NCI-H1694 (cell line): ENCODE measurements around the gene SCN9A.
A peak's percentile ranks its signal among the peaks of the same experiment; 100 is the strongest.
"Not testable (repeated sequence)": the region's sequence is repeated elsewhere in the genome, so short reads cannot be mapped to it uniquely, and the experiment has no call there.

Experiments
- DNase-seq: peaks from one replicate; lab custom pipeline; 2025; lab: John Stamatoyannopoulos, UW

SCN9A gene

DNA sequence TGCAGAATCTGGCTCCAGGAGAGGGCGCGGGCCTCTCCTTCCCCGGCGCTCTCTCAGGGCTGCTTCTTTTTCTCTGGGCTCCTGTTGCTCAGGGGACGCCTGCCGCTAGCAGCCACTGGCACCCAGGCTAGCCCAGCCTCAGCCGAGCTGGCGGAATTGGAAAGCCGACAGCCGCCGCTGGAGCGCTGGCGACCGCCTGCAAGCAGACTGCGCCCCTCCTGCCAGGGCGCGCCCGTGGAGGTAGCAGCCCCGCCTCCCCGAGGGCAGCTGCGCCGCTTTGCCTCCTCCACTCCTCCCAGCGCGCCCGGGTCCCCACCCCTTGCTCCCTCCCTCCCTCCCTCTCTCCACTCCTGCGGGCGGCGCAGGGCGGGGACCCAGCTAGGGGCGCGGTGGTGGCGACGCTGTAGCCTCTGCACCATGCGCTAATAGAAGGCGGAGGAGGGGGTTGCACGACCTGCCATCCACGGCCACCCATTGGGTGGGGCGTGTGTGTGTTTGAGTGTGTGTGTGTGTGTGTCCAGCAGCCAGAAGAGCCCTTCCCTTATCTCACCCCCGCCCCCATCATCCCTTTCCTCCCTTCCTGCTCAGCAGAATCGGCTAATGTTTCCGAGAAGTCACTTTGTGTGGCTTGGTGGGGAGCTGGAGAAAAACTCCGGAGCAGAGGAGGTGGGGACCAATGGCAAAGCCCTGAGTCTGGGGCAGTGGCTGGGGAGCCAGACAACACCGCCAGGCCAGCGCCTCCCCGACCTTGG, at the start of gene SCN9A:
Gene SCN9A, minus strand, starts transcription at position 209 of the 752 bp plus-strand sequence. CDS start 64,188 bp downstream, outside the sequence.
- DNase-seq, result peak; percentile 85

DNA sequence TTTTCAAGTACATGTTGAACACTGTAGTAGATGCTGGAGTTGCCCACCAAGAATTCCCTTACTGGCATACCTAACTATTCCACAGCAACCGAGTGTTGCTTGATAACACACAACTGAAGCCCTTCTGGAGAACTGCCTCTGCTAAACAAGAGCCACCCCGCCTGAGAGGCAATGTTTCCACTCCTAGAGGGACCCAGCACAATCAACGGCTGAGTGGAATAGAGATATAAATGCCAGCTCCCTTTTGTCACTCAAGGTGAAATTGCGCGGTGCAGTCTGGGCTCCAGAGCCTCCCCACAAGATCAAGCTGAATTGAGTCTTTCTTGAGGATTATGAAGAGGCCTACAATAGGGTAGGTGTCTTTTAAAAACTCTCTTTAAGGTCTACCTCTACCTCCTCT, 49.1 kb upstream of the SCN9A start:
- no peak for DNase-seq

DNA sequence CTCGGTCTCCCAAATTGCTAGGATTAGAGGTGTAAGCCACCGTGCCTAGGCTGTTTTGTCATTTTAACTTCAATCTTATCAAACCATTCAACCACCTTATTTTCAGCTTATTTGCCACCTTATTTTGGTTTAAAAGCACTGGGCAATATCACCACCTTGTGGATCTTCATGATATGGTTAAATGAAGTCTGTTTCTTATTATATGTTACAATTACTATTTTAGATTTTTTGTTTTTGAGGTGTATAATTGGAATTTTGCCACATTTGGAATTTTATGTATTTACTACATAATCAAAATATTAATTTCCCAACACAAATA, 43.8 kb upstream of the SCN9A start:
- peak; percentile 49 for DNase-seq

DNA sequence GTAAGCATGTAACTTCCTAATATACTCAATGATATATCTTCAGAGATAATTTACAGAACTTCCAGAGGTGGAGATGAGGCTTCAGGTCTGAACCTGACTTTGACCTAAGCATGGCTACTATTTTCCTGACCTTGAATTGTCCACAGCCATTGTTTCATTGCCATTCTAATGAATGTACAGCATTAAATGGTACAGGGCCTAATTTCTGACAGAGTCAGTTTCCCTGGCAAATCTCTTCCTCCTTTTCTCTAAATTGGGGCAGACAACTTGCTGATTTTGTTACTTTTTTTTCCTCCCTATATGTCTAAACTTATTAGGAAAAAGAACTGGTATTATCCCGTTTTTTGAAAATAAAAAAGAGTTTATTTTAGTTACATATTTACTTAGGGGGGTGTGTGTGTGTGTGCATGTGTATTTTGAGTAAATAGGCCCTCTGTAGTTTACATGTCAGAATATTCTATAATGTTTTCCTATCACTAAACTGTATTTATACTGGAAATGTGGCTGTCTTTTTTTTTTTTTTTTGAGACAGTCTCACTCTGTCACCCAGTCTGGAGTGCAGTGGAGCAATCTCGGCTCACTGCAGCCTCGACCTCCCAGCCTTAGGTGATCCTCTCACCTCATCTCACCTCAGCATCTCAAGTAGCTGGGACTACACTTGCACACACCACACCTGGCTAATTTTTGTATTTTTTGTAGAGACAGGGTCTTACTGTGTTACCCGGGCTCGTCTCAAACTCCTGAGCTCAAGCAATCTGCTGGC, 43.3 kb upstream of the SCN9A start:
- DNase-seq, result no peak

DNA sequence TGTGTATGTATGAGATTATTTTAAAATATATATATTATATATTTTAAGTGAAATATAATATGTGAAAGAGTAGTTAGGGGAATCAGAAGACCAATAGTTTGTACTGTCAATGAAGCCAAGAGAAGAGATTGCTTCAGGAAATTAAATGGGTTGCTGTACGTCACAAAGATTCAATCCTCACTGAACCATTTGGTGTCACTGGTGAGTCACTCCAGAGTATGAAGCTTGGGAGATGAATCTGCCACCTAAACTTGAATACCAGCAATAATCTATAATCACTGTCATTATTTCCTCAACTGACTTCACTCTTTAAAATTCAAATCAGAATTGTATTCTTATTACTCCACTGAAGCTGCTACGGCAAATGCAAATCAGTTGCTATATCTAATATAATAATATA, 41.9 kb upstream of the SCN9A start:
- DNase-seq, result peak; percentile 36

DNA sequence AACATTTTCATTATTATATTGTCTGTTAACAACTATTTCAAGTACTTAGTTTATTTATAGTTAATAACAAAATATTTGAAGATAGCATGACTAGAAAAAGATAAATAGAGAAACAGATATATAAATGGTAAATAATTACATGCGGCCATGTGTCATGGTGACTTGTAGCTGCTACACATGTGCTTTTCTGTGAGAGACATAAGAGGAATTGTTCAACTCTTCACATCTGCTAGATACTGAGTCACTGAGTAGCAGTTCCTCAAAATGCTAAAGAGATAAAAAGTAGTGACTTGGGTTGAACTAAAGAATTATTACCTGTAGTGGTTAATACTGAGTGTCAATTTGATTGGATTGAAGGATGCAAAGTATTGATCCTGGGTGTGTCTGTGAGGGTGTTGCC, 37.5 kb upstream of the SCN9A start:
- no peak for DNase-seq

DNA sequence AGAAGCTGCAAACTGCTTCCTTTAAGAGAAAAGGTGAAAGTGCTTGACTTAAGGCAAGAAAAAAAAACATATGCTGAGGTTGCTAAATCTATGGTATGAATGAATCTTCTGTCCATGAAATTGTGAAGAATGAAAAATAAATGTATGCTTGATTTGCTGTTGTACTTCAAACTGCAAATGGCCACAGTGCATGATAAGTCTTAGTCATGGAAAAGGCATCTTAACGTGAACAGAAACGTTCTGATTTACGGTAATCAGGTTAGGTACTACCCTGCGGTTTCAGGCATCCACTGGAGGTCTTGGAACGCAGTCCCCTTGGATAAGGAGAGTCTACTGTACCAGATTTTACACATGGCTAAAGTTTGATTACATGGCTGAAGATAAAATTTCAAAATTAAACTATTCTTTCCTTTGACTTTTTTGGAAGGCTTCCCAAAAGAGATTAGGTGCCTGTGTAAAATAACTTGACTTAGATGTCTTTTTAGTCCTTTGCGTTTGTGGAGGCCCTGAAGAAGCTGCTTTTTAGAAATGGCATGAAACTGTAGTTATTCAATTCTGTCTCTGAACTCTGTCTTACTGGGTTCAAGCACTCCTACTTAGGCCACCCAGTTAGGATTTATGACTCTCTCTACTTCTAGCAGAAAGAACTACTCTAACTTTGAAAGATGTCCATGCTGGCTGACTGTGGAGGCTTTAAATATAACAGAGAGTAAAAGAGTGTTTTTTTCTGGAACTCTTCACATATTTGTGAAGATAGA, 35.9 kb upstream of the SCN9A start:
- DNase-seq, result no peak

DNA sequence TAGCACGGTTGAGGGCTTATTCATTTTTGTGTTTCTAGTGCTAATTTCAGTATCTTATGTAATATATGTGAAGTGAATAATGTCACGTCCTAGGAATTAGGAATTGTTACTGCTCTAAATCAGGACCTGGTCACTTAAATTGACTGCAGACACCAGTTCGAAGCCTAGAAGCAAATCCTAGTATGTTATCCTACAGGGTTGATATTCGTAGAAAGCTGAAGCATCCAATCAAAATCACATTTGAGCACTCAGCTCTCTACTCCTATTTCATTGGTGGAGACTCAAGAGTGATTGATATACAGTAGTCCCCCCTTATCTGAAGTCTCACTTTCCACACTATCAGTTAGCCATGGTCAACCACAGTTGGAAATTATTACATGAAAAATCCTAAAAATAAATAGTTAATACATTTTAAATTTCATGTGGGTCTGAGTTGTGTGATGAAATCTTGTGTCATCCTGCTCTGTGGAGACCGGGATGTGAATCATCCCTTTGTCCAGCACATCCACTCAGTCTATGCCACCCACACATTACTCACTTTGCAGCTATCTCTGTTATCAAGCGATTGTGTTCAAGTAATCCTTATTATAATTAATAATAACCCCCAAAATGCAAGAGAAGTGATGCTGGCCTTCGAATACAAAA, 35.2 kb upstream of the SCN9A start:
- no peak for DNase-seq

DNA sequence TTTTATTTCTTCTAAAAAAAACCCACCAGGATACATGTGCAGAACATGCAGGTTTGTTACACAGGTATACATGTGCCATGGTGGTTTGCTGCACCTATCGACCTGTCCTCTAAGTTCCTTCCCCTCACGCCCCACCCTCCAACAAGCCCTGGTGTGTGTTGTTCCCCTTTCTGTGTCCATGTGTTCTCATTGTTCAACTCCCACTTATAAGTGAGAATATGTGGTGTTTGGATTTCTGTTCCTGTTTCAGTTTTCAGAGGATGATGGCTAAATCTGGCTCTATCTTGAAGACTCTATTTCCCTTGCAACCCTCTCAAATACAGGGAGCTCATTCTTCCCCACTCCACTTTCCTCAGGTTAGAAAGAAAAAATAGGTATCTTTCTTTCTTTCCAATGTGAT, 32.0 kb upstream of the SCN9A start:
- DNase-seq, result not testable (repeated sequence)

DNA sequence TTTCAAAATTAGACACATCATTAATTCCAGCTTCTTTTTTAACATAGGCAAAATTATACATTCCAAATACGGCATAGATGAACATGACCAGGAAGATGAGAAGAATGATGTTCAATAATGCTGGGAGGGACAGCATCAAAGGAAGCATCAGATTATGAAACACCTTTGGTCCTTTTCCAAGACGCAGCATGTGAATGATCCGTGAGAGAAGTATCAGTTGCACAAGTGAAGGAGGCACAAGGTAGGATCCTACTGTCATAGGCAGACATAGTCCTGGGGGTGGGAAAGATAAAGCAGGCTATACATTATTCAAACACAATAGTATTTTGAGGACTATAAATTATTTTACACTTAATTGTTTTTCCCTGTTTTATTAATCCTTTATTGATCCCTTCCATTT, 30.6 kb upstream of the SCN9A start:
- no peak for DNase-seq

DNA sequence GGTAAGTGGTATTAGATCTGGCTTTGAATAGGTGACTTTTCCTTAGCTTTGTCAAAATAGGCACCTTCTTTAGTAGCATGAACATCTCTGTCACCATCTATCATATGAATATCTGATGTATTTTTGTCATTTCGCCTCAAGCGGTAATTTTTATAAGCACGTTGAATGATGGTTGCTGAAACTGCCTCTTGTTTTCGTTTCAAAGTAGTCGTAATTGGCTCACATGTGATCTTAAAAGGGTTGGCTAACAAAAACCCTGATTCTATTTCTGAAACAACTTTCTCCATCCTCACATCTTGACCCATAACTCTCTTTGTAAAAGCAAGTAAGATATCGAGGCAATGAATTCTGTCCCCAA, 29.8 kb upstream of the SCN9A start:
- DNase-seq, result no peak

DNA sequence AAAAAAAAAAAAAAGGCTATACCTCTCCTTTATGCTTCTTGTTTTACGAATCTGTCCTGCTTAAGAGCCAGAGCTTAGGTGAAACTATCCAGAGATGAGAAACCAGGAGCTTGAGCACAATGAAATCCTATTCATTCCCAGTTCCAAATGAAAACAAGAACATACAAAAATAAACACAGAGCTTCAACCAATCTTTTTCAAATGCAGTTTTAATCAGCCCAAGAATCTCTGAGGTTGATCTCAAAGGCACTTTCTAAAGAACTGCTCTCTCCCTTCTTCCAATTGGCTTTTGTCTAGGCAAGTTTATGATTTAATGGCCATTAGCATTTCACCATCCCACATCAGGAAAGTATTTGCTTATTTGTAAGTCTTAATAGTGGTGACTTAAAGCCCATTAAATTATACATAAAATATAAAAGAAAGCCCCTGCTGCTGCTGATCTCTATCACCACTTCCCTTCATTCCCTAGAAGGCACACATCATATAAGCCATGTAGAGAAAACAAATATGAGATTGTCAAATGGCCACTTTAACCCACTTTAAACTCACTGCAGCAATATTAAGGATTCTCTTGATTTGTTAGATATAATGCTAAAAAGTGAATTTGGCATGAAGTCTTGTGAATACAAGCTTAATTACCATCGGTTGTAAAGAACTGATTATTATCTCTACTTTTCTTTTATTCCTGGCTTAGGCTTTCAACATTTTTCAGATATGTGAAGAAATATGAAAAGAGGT, 29.3 kb upstream of the SCN9A start:
- no peak for DNase-seq

DNA sequence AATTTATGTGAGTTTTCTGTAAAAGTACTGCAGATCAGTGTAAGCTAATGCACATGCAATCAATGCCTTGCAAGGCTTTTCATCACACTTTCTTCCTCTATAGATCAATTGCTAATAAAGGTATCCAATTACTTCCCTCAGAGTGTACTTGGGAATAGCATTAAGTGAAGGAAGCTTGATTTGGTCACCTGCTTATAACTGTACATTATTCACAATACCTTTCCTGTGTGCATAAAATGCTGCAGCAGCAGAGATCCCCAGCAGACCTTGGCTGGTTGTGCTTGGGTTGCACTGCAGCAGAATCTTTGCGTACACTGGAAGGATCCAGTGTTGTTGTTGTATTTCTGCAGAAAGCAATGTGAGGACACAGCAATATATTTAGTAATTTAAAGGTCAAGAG, 18.5 kb upstream of the SCN9A start:
- no peak for DNase-seq

DNA sequence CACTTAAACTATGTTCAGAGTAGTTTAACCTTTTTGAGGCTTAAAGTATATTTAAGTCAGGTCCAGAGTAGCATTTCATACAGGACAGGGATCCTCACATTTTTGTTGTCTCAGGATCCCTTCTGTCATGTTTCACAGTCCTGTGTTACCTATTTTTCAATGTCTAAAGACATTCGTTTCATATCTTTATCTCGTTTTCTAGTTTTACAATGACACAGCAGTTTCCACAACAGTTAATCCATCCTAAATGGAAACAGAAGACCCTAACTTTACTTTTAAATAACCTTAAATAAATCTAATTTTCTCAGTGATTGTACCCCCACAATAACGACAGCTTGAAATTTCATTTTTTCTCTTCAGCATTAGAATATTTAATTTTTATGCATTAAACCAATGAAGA, 17.3 kb upstream of the SCN9A start:
- no peak for DNase-seq

DNA sequence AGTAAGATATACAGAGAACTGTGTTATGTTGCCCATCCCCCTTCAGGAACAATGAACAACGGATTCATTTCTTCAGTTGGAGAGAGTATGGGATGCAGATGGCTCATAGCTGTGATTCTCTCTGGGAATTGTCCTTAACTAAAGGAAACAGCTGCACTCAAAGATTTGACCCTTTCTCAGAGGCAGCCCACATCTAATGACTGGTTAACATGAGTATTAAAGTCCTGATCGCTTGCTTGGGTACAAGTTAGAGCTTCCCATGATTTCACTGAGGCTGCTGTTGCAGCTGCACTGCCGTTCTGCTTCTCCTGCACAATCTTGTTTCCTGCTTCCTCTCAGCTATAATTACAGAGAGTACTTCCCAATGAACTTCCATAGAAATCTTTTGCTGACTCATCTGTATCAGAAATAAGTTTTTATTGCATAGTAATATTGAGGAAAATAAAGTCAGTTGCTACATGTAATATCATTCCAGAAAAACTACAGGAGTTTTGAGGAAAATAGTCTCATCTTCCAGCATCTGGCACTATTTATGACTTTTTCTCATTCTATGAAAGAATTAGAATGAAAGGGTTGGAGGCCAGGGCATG, 12.8 kb upstream of the SCN9A start:
- no peak for DNase-seq

DNA sequence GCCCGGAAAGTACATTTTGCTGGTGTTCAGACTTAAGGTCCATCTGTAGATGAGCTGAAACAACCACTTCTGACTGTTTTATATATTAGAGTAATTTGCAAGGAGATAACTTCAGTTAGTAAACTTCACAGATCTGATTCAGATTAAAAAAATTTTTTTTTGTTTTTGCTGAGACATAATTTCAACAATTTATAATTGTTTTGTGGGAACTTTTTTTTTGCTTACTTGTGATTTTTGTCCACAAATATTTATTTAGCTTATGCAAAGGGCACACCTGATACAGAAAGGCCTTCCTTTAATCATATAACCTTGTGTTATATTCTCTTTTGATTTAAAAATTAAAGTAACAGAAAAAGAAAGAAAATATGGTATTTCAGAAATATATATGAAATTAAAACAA, 9.6 kb upstream of the SCN9A start:
- no peak for DNase-seq

DNA sequence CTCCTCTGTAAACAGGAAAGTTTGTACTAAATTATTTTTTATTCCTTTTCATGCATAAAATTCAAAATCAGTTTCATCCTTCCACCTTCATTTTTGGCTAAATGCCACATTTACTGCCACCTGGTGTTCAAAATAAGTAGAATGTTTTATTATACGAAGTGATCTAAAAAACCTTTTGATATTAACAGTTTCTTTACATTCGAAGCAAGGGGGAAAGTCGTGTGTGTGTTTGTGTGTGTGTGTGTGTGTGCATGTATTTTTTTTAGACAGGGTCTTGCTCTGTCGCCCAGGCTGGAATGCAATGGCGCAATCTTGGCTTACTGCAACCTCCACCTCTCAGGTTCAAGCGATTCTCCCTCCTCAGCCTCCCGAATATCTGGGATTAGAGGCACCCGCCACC, 9.0 kb upstream of the SCN9A start:
- DNase-seq, result no peak

DNA sequence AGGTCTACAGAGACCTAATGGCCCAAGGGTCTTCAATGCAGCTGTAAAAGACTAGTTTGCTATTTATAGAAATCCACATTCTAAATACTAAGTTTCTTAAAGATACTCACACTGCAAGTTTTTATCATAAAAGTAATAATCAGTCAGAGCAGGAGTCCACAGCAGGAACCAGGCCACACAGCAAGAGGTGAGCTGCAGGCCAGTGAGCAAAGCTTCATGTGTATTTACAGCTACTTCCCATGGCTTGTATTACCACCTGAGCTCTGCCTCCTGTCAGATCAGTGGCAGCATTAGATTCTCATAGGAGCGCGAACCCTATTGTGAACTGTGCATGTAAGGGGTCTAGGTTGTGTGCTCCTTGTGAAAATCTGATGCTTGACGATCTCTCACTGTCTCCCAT, 6.7 kb upstream of the SCN9A start:
- DNase-seq, result no peak

DNA sequence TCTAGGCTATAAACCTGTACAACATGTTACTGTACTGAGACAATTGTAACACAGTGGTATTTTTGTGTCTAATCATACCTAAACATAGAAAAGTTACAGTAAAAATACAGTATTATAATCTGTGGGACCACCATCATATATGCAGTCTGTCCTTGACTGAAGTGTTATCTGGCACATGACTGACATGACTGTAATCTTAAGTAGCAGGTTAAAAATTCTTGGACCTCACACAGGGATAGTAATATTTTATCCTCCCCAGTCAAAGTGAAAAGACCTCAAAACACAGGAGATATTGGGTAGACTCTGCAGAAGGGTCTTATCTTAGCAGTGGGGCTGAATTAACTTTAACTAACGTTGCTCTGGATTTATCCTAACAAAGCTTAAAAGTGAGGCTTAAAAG, 4.9 kb upstream of the SCN9A start:
- no peak for DNase-seq

DNA sequence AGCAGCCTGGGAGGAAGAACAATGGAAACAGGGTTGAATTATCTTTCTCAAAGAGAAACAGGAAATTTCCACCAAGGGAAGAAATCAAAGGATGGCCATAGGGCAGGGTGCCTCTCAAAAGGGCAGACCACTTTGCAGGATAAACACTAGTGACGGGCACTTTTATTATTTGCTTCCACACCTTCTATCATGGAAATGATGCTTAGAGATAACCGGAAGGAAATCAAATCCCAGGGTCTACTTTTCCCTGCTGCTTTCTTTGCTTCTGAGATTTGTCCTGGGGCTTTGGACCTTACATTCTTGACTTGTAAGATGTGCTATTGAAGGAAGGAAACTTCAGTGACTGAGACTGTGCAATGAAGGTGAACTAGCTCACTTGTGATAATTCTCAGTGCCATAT, 1.1 kb upstream of the SCN9A start:
- DNase-seq, result no peak

DNA sequence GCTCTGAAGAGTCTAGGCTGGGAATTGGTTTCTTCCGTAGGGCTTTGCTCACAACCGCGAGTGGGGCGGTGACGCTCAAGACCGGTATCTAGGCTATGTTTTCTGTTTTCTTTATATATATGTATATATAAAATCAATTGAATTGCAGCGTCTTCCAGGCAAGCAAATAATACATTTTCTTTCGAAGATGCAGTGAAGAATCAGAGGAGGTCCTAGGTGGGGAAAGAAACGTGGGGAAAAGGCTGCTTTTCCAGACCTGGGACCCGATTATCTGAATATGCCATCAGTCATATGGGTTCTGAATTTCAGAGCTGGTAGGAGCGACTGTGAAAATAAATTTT, 714 bp upstream of the SCN9A start:
- DNase-seq, result no peak
